Liver (tissue), 9 donors: ENCODE measurements around the gene THEM5. TPM values are rescaled to one million over a fixed set of nuclear protein-coding genes. Genes with fewer than 3 reads are reported as not detected.

Experiments
- DNase-seq: peaks from one replicate; pipeline ENCODE4 v3.0.0-alpha.2; 2017; ENCODE audit warnings: low spot score
- H3K27ac ChIP-seq, 2 donors: one replicate each; pipeline ENCODE4 v1.7.0; 2013; ENCODE audit warnings: inconsistent platforms in 2 of 2, low read length in 2 of 2, control low read depth in 1 of 2, low read depth in 1 of 2, mild to moderate bottlenecking in 1 of 2
- H3K27me3 ChIP-seq, 4 donors: one replicate each; pipeline versions ENCODE4 v1.6.1 to v1.7.0; 2013; ENCODE audit warnings: low read length in 3 of 4, inconsistent platforms in 1 of 4, mild to moderate bottlenecking in 1 of 4, moderate library complexity in 1 of 4; ENCODE audit not compliant: control insufficient read depth in 4 of 4, insufficient read depth in 4 of 4
- H3K36me3 ChIP-seq, 4 donors: one replicate each; pipeline versions ENCODE4 v1.6.1 to v1.7.0; 2013; ENCODE audit warnings: low read length in 3 of 4, mild to moderate bottlenecking in 3 of 4, low read depth in 1 of 4, moderate library complexity in 1 of 4; ENCODE audit not compliant: control insufficient read depth in 4 of 4, insufficient read depth in 3 of 4
- H3K4me1 ChIP-seq, 4 donors: one replicate each; pipeline versions ENCODE4 v1.6.1 to v1.7.0; 2013; ENCODE audit warnings: low read length in 3 of 4, mild to moderate bottlenecking in 3 of 4, moderate library complexity in 1 of 4; ENCODE audit not compliant: control insufficient read depth in 4 of 4, insufficient read depth in 4 of 4
- H3K4me3 ChIP-seq, 3 donors: one replicate each; pipeline versions ENCODE4 v1.6.1 to v1.7.0; 2013; ENCODE audit warnings: low read length in 3 of 3, control low read depth in 1 of 3, low read depth in 1 of 3, mild to moderate bottlenecking in 1 of 3
- H3K9ac ChIP-seq, 2 donors: one replicate each; pipeline ENCODE4 v1.7.0; 2013; ENCODE audit warnings: low read length in 2 of 2, mild to moderate bottlenecking in 2 of 2, moderate library complexity in 2 of 2, control low read depth in 1 of 2, low read depth in 1 of 2
- H3K9me3 ChIP-seq, 4 donors: one replicate each; pipeline versions ENCODE4 v1.6.1 to v1.7.0; 2013; ENCODE audit warnings: low read length in 3 of 4; ENCODE audit not compliant: control insufficient read depth in 4 of 4
- EGR1 ChIP-seq, 2 donors: IDR thresholded peaks; 2 replicates each; pipeline ENCODE4 v1.6.1; 2016 to 2018; ENCODE audit warnings: antibody characterized with exemption in 2 of 2, low read depth in 2 of 2
- FOXA1 ChIP-seq: IDR thresholded peaks from 2 replicates; pipeline ENCODE4 v1.6.1; 2016; ENCODE audit warnings: antibody characterized with exemption
- FOXA2 ChIP-seq: IDR thresholded peaks from 2 replicates; pipeline ENCODE4 v1.6.1; 2016; ENCODE audit warnings: antibody characterized with exemption
- GABPA ChIP-seq, 2 donors: IDR thresholded peaks in 1 of 2; conservative IDR thresholded peaks in 1 of 2; 2 replicates each; pipeline ENCODE4 v1.6.1; 2016; ENCODE audit warnings: antibody characterized with exemption in 2 of 2, mild to moderate bottlenecking in 1 of 2, moderate library complexity in 1 of 2
- HNF4A ChIP-seq, 2 donors: conservative IDR thresholded peaks; 2 replicates each; pipeline ENCODE4 v1.6.1; 2016; ENCODE audit warnings: antibody characterized with exemption in 2 of 2, mild to moderate bottlenecking in 2 of 2
- HNF4G ChIP-seq: IDR thresholded peaks from 2 replicates; pipeline ENCODE4 v1.6.1; 2016; ENCODE audit warnings: antibody characterized with exemption
- JUND ChIP-seq, 2 donors: IDR thresholded peaks; 2 replicates each; pipeline ENCODE4 v1.6.1; 2016; ENCODE audit warnings: antibody characterized with exemption in 2 of 2
- NR2F2 ChIP-seq: IDR thresholded peaks from 2 replicates; pipeline ENCODE4 v1.6.1; 2016; ENCODE audit warnings: antibody characterized with exemption
- RAD21 ChIP-seq, 2 donors: IDR thresholded peaks; 2 replicates each; pipeline ENCODE4 v1.6.1; 2016; ENCODE audit warnings: antibody characterized with exemption in 2 of 2, mild to moderate bottlenecking in 2 of 2
- RXRA ChIP-seq, 2 donors: IDR thresholded peaks; 2 replicates each; pipeline ENCODE4 v1.6.1; 2017 to 2018; ENCODE audit warnings: antibody characterized with exemption in 2 of 2, mild to moderate bottlenecking in 1 of 2
- SP1 ChIP-seq: IDR thresholded peaks from 2 replicates; pipeline ENCODE4 v1.6.1; 2018; ENCODE audit warnings: antibody characterized with exemption, mild to moderate bottlenecking
- TAF1 ChIP-seq: conservative IDR thresholded peaks from 2 replicates; pipeline ENCODE4 v1.6.1; 2016; ENCODE audit warnings: antibody characterized with exemption, mild to moderate bottlenecking
- YY1 ChIP-seq: IDR thresholded peaks from 2 replicates; pipeline ENCODE4 v1.6.1; 2016; ENCODE audit warnings: antibody characterized with exemption, mild to moderate bottlenecking
- polyA plus RNA-seq, 2 donors: library from polyadenylated mRNA; stranded (reverse) in 1 of 2; unstranded in 1 of 2; fragments of 200-250 nt in 1 of 2; fragments of >200 nt in 1 of 2; fragmentation: Nextera tagmentation in 1 of 2; extraction: Ambion mirVana in 1 of 2; gene quantifications; one replicate each; pipeline versions ENCODE4 v1.2.1 to v1.2.3, GENCODE V29; 2013 to 2015
- total RNA-seq, 2 donors: library from RNA; depleted of rRNA; stranded (reverse); fragments of >200 nt; gene quantifications; one replicate each; pipeline ENCODE4 v1.2.3, GENCODE V29; 2014
- TF ChIP-seq, protein P1 (sequence below): IDR thresholded peaks from 2 replicates; pipeline ENCODE4 v1.6.1; 2016; ENCODE audit warnings: antibody characterized with exemption
- TF ChIP-seq, protein P2 (sequence below): IDR thresholded peaks from 2 replicates; pipeline ENCODE4 v1.6.1; 2016; ENCODE audit warnings: antibody characterized with exemption
- TF ChIP-seq, protein P3 (sequence below): IDR thresholded peaks from 2 replicates; pipeline ENCODE4 v1.6.1; 2016; ENCODE audit warnings: antibody characterized with exemption
- TF ChIP-seq, protein P4 (sequence below): fragments of 150-350 bp; IDR thresholded peaks from 2 replicates; pipeline ENCODE4 v1.5.1; 2017; ENCODE audit warnings: improper control_type of control experiment, low read depth, low read length; ENCODE audit not compliant: missing input control
- TF ChIP-seq, protein P5 (sequence below): IDR thresholded peaks from 2 replicates; pipeline ENCODE4 v1.6.1; 2016; ENCODE audit warnings: antibody characterized with exemption, mild to moderate bottlenecking
- donor health status: healthy.
- donor health status: healthy.
- donor health status: healthy.
- donor health status: healthy.
- donor health status: healthy.

The THEM5 gene
- total and polyA plus RNA-seq, 4 donors, result 0.09 TPM; not detected in 3

DNA sequence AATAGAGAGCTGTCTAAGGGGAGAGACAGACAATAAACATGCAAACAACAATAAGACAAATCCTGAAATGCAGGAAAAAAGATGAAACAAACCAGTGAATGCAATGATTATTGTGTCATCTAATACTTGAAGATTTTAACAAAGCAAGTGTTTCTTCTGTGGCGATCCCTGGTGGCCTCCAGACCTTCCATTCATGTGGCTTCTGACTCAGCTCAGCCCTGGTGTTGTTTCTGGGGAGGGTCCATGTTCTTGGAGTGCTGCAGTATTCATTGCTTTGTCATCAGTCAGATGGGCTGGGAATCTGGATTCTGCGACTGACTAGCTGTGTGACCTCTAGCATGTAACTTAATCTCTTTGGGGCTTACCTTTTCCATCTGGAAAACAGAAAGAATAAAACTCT is 12.4 kb downstream of the THEM5 start (continued):
- TF ChIP-seq GABPA (IDR thresholded peaks at IDR 0.05 in 1 of 2, conservative IDR thresholded peaks at IDR 0.05 in 1 of 2), result no peak
- TF ChIP-seq, protein P1, sequence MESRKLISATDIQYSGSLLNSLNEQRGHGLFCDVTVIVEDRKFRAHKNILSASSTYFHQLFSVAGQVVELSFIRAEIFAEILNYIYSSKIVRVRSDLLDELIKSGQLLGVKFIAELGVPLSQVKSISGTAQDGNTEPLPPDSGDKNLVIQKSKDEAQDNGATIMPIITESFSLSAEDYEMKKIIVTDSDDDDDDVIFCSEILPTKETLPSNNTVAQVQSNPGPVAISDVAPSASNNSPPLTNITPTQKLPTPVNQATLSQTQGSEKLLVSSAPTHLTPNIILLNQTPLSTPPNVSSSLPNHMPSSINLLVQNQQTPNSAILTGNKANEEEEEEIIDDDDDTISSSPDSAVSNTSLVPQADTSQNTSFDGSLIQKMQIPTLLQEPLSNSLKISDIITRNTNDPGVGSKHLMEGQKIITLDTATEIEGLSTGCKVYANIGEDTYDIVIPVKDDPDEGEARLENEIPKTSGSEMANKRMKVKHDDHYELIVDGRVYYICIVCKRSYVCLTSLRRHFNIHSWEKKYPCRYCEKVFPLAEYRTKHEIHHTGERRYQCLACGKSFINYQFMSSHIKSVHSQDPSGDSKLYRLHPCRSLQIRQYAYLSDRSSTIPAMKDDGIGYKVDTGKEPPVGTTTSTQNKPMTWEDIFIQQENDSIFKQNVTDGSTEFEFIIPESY, result no peak
- TF ChIP-seq RAD21 (IDR thresholded peaks at IDR 0.05), result no peak
- no peak for TF ChIP-seq NR2F2
- TF ChIP-seq FOXA1, result no peak
- TF ChIP-seq HNF4A (conservative IDR thresholded peaks at IDR 0.05), result no peak
- TF ChIP-seq HNF4G, result no peak
- TF ChIP-seq JUND (IDR thresholded peaks at IDR 0.05), result no peak
- TF ChIP-seq SP1, result no peak

DNA sequence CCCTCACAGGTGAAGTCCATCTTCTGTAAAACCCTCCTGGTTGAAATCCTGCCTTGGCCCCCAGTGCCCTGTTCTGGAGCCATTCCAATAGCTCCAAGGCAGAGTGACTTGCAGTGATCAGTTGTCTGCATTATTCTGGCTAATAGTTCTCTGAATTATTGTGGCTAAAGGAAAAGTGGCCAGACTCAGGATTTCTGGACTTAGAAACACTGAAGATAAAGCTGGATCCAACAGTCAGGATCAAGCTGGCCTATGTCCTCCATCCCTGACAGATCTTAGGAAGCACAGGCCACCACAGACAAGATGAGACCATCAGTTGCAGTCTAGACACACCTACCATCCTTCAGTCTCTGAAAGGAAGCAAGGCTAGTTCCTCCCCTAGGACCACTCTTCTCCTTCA is 13.1 kb downstream of the THEM5 start:
- H3K4me1 ChIP-seq, result peaks cover 24 to 43% (median 28%) of the 10 kb centered on the region in 4 donors
- H3K9ac ChIP-seq, result no peak overlapping the region
- no peaks in the 10 kb centered on the region for H3K9me3 ChIP-seq
- TF ChIP-seq HNF4G (no peak), GABPA (IDR thresholded peaks at IDR 0.05 in 1 of 2, conservative IDR thresholded peaks at IDR 0.05 in 1 of 2) (no peak), FOXA2 (no peak), NR2F2 (no peak), TAF1 (no peak), RAD21 (IDR thresholded peaks at IDR 0.05) (no peak), FOXA1 (no peak), YY1 (no peak), EGR1 (IDR thresholded peaks at IDR 0.05; ENCODE audit: low read depth in 2 of 2) (no peak), SP1 (no peak), RXRA (IDR thresholded peaks at IDR 0.05) (no peak), HNF4A (conservative IDR thresholded peaks at IDR 0.05) (no peak), JUND (IDR thresholded peaks at IDR 0.05) (no peak)
- TF ChIP-seq, protein P2, sequence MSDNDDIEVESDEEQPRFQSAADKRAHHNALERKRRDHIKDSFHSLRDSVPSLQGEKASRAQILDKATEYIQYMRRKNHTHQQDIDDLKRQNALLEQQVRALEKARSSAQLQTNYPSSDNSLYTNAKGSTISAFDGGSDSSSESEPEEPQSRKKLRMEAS, result no peak
- TF ChIP-seq, protein P3, sequence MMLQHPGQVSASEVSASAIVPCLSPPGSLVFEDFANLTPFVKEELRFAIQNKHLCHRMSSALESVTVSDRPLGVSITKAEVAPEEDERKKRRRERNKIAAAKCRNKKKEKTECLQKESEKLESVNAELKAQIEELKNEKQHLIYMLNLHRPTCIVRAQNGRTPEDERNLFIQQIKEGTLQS, result no peak
- TF ChIP-seq, protein P4, sequence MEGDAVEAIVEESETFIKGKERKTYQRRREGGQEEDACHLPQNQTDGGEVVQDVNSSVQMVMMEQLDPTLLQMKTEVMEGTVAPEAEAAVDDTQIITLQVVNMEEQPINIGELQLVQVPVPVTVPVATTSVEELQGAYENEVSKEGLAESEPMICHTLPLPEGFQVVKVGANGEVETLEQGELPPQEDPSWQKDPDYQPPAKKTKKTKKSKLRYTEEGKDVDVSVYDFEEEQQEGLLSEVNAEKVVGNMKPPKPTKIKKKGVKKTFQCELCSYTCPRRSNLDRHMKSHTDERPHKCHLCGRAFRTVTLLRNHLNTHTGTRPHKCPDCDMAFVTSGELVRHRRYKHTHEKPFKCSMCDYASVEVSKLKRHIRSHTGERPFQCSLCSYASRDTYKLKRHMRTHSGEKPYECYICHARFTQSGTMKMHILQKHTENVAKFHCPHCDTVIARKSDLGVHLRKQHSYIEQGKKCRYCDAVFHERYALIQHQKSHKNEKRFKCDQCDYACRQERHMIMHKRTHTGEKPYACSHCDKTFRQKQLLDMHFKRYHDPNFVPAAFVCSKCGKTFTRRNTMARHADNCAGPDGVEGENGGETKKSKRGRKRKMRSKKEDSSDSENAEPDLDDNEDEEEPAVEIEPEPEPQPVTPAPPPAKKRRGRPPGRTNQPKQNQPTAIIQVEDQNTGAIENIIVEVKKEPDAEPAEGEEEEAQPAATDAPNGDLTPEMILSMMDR, result no peak
- TF ChIP-seq, protein P5, sequence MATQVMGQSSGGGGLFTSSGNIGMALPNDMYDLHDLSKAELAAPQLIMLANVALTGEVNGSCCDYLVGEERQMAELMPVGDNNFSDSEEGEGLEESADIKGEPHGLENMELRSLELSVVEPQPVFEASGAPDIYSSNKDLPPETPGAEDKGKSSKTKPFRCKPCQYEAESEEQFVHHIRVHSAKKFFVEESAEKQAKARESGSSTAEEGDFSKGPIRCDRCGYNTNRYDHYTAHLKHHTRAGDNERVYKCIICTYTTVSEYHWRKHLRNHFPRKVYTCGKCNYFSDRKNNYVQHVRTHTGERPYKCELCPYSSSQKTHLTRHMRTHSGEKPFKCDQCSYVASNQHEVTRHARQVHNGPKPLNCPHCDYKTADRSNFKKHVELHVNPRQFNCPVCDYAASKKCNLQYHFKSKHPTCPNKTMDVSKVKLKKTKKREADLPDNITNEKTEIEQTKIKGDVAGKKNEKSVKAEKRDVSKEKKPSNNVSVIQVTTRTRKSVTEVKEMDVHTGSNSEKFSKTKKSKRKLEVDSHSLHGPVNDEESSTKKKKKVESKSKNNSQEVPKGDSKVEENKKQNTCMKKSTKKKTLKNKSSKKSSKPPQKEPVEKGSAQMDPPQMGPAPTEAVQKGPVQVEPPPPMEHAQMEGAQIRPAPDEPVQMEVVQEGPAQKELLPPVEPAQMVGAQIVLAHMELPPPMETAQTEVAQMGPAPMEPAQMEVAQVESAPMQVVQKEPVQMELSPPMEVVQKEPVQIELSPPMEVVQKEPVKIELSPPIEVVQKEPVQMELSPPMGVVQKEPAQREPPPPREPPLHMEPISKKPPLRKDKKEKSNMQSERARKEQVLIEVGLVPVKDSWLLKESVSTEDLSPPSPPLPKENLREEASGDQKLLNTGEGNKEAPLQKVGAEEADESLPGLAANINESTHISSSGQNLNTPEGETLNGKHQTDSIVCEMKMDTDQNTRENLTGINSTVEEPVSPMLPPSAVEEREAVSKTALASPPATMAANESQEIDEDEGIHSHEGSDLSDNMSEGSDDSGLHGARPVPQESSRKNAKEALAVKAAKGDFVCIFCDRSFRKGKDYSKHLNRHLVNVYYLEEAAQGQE, result no peak
- TF ChIP-seq, protein P1, result no peak
- no peak for DNase-seq
- no peaks in the 10 kb centered on the region for H3K27me3 ChIP-seq
- H3K4me3 ChIP-seq, result no peak overlapping the region
- peak overlapping the region in 1 of 2 donors; percentile 40 for H3K27ac ChIP-seq
- no peaks in the 10 kb centered on the region for H3K36me3 ChIP-seq
